Esophagus squamous epithelium (tissue), 4 donors: Measurements from ENCODE around the gene FAAH2.

Experiments
- POLR2A ChIP-seq, 4 donors: fragments of 450-650 bp; IDR thresholded peaks; one replicate each; pipeline ENCODE4 v1.6.1; 2017; ENCODE audit warnings: antibody characterized with exemption in 4 of 4, mild to moderate bottlenecking in 4 of 4, moderate library complexity in 3 of 4
- TF ChIP-seq, protein P1 (sequence below), 6 experiments: fragments of 450-650 bp in 4 of 6; fragments of 200-600 bp in 2 of 6; sonication (generic) in 2 of 6; IDR thresholded peaks; one replicate each; pipeline ENCODE4 v1.5.1; 2016 to 2019; ENCODE audit warnings: antibody characterized with exemption in 6 of 6, mild to moderate bottlenecking in 4 of 6, moderate library complexity in 4 of 6

DNA sequence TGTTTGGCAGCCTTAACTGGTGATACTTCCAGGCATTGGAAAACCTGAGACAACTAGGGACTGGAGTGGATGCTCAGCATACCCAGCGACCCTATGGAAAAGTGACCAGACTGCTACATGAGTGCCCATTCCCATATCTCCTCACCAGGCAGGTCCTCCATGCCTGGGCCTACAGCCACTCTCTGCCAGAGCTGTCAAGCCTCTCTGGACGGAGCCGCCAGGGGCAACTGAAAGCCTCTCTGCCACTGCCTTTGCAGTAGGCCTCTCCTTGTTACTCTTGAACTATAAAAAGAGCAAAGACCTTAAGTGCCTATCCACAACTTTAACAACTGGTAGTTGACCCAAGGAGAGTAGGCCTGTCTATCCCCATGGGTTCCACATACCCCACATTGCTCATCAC, 20.2 kb upstream of the FAAH2 start:
- TF ChIP-seq, protein P1, sequence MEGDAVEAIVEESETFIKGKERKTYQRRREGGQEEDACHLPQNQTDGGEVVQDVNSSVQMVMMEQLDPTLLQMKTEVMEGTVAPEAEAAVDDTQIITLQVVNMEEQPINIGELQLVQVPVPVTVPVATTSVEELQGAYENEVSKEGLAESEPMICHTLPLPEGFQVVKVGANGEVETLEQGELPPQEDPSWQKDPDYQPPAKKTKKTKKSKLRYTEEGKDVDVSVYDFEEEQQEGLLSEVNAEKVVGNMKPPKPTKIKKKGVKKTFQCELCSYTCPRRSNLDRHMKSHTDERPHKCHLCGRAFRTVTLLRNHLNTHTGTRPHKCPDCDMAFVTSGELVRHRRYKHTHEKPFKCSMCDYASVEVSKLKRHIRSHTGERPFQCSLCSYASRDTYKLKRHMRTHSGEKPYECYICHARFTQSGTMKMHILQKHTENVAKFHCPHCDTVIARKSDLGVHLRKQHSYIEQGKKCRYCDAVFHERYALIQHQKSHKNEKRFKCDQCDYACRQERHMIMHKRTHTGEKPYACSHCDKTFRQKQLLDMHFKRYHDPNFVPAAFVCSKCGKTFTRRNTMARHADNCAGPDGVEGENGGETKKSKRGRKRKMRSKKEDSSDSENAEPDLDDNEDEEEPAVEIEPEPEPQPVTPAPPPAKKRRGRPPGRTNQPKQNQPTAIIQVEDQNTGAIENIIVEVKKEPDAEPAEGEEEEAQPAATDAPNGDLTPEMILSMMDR (IDR thresholded peaks at IDR 0.05), result no peak
- no peak for TF ChIP-seq POLR2A (IDR thresholded peaks at IDR 0.05)
